Loucy (cell line): ENCODE measurements around the gene USP7.

ENCODE experiments used
- EZH2phosphoT487 ChIP-seq: fragments of 200-600 bp; IDR thresholded peaks from 2 replicates; pipeline ENCODE4 v1.6.1; 2018; ENCODE audit warnings: antibody characterized with exemption, mild to moderate bottlenecking, moderate library complexity, borderline replicate concordance
- TF ChIP-seq, protein P1 (sequence below): fragments of 200-600 bp; sonication (generic); conservative IDR thresholded peaks from 2 replicates; pipeline ENCODE4 v1.5.1; 2014; ENCODE audit warnings: mild to moderate bottlenecking, antibody characterized with exemption, low read length

DNA sequence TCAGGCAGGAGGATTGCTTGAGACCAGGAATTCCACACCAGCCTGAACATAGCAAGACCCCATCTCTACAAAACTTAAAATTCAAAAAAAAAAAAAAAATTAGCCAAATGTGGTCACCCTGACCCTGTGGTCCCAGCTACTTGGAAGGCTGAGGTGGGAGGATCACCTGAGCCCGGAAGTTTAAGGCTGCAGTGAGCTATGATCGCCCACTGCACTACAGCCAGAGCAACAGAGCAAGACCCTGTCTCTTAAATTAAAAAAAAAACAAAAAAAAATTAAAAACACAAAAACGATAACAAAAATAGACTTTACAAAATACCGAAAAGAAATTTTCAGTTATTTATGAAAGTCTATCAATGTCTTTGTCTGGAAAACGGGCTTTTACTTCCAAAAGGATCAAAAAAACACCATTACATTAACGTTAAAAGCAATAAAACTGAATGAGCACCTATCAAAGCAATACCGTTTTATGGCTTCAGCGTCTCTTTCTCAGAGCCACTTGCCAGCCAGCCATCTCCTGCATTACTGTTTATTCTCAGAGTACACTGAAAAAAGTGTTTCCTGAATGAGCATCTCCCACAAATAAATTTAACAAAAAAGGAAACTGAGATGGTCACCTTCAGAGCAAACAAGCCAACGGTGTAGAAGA lies 6.1 kb downstream of the USP7 start:
- TF ChIP-seq, protein P1, sequence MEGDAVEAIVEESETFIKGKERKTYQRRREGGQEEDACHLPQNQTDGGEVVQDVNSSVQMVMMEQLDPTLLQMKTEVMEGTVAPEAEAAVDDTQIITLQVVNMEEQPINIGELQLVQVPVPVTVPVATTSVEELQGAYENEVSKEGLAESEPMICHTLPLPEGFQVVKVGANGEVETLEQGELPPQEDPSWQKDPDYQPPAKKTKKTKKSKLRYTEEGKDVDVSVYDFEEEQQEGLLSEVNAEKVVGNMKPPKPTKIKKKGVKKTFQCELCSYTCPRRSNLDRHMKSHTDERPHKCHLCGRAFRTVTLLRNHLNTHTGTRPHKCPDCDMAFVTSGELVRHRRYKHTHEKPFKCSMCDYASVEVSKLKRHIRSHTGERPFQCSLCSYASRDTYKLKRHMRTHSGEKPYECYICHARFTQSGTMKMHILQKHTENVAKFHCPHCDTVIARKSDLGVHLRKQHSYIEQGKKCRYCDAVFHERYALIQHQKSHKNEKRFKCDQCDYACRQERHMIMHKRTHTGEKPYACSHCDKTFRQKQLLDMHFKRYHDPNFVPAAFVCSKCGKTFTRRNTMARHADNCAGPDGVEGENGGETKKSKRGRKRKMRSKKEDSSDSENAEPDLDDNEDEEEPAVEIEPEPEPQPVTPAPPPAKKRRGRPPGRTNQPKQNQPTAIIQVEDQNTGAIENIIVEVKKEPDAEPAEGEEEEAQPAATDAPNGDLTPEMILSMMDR, result no peak
- TF ChIP-seq EZH2phosphoT487, result no peak
